HG03575 (cell line): ENCODE results near the gene PFN2.
"Not testable (repeated sequence)": the region's sequence is repeated elsewhere in the genome, so short reads cannot be mapped to it uniquely, and the experiment has no call there.

Experiments
- ATAC-seq: cut with Tn5 transposase; IDR thresholded peaks from one replicate; pipeline ENCODE4 v1.9.1; 2021; ENCODE audit not compliant: unreplicated experiment, insufficient number of reproducible peaks, low FRiP score; ENCODE audit errors: extremely low read depth

The PFN2 gene

DNA sequence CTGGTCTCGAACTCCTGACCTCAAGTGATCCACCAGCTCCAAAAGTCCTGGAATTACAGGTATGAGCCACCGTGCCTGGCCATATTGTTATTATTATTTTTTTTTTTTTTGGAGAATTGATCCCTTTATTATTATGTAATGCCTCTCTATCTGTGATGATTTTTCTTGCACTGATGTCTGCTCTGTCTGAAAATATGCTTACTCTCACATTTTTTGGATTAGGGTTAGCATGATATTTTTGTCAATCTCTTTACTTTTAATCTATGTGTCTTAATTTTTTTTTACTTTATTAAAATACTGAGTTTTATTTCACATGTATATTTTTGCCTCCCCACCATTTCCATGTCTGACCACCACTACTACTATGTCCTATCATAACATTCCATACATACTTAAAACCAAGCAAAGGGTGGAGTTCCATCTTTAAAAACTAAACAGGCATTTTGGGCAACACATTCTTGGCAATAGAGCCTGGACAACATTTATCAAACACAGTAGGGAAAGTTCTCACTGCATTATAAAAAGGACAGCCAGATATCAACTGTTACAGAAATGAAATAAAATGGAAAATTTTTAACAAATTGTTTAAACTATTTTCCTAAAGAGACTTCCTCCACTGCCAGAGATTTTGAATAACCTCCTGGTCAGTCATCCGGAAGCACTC is 32.2 kb downstream of the PFN2 start:
- ATAC-seq = not testable (repeated sequence)

DNA sequence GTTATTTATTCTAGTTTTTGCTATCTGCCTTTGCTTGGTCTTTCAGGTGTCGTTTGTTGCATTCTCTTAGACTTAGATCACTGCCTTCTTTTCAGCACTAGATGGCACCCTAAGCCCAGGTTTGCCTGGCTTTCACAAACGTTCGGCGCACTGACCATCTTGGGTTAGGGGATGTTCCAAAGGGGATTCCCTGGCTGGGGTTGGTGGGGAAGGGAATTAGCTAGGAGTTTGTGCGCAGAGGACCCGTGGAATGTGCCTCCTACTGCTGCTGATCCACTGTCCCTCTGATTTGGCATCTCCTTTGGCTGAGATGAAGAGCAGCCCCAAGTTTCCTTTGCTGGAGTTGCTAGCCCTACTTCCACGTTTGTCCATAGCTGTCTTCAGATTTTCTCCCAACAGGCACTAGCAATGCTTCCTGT is 33.9 kb downstream of the PFN2 start:
- ATAC-seq = no peak

DNA sequence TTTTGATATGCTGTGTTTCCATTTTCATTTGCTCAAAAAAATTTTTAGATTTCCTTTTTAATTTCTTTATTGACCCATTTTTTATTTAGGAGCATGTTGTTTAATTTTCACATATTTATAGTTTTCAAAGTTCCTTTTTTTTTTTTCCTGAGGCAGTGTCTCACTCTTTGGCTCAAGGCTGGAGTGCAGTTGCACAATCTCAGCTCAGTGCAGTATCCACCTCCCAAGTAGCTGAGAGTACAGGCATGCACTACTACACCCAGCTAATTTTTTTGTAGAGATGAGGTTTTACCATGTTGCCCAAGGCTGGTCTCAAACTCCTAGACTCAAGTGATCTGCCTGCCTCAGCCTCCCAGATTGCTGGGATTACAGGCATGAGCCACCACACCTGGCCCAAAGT is 36.2 kb downstream of the PFN2 start:
- ATAC-seq = no peak

- no peak for ATAC-seq
Observed at GRCh38 chr3:149933858-149934257, 36.8 kb downstream of the PFN2 start.

DNA sequence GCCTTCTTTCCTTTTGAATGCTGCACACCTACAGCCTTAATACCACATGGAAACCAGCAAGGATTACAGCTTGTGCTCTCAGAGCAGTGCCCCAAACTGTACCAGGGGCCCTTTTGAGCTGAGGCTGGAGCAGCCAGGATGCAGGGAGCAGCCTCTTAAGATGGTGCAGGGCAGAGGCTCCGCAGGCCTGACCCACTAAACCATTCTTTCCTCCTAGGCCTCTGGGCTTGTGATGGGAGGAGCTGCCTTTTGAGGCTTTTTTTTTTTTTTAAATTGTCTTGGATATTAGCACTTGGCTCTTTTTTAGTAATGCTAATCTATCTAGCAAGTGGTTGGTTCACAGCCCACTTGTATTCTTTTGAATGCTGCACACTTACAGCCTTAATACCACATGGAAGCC is 37.7 kb downstream of the PFN2 start:
- no peak for ATAC-seq

DNA sequence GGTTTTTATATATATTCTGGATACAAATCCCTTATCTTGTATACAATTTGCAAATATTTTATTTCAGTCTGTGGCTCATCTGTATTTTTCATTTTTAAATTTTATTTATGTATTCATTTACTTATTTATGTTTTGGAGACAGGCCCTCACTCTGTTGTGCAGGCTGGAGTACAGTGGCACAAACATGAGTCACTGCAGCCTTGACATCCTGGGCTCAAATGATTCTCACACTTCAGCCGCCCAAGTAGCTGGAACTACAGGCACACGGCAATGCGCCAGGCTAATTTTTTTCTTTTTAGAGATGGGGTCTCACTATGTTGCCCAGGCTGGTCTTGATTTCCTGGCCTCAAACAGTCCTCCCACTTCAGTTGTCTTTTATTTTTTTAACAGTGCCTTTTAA is 50.6 kb downstream of the PFN2 start:
- ATAC-seq = no peak

- no peak for ATAC-seq
Observed at GRCh38 chr3:149919509-149919908, 51.2 kb downstream of the PFN2 start.

DNA sequence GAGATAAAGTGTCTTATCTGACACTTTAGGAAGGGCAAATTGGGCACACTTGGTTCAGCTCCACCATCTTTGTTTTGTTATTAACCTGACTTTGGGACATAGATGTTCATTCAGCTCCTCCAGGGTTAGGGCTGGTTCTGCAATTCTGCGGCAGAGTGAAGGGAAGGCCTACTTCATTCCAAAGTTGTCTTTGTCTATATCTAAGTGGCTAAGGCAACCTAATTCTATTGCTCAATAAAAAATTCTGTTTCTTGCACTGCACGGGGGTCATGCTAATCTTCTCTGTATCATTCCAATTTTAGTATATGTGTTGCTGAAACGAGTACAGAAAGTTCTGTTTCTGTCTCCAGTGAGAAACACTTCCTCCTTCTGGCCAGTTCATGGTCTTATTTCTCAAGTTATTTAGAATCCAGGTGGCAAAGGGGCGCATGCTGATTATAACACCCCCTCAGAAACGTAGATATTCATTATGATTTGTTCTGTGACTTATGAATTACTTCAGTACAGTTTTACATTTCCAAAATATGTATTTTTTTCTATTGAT is 53.5 kb downstream of the PFN2 start:
- ATAC-seq = no peak
